DMS53 treated with DMSO at 0.1 percent for 48 hours (cell line): ENCODE data around the gene ATP8B3.
"Not testable (repeated sequence)": the region's sequence is repeated elsewhere in the genome, so short reads cannot be mapped to it uniquely, and the experiment has no call there.

ENCODE experiments used
- DNase-seq: peaks from one replicate; lab custom pipeline; 2025; ENCODE audit not compliant: unreplicated experiment; lab: John Stamatoyannopoulos, UW

Gene ATP8B3

GRCh38 chr19:1773184-1773583 is 38.9 kb downstream of the ATP8B3 start:
- no peak for DNase-seq

- no peak for DNase-seq
Measured at GRCh38 chr19:1770866-1771576, 41.1 kb downstream of the ATP8B3 start.

GRCh38 chr19:1769645-1769985 is 42.5 kb downstream of the ATP8B3 start:
- no peak for DNase-seq

- no peak for DNase-seq
Measured at GRCh38 chr19:1768918-1769644, 43.0 kb downstream of the ATP8B3 start.

- no peak for DNase-seq
Measured at GRCh38 chr19:1768248-1768647, 43.8 kb downstream of the ATP8B3 start.

GRCh38 chr19:1767464-1767933 is 44.6 kb downstream of the ATP8B3 start:
- DNase-seq: no peak

GRCh38 chr19:1766800-1767352 is 45.2 kb downstream of the ATP8B3 start:
- no peak for DNase-seq

GRCh38 chr19:1765904-1766799 is 45.9 kb downstream of the ATP8B3 start:
- no peak for DNase-seq

- no peak for DNase-seq
Measured at GRCh38 chr19:1765232-1765903, 46.7 kb downstream of the ATP8B3 start.

GRCh38 chr19:1764729-1765128 is 47.3 kb downstream of the ATP8B3 start:
- DNase-seq: no peak

- no peak for DNase-seq
Measured at GRCh38 chr19:1763648-1764639, 48.1 kb downstream of the ATP8B3 start.

- no peak for DNase-seq
Measured at GRCh38 chr19:1762243-1763117, 49.6 kb downstream of the ATP8B3 start.

- no peak for DNase-seq
Measured at GRCh38 chr19:1761528-1762242, 50.4 kb downstream of the ATP8B3 start.

GRCh38 chr19:1760786-1761527 is 51.1 kb downstream of the ATP8B3 start:
- DNase-seq: not testable (repeated sequence)

- no peak for DNase-seq
Measured at GRCh38 chr19:1760020-1760419, 52.1 kb downstream of the ATP8B3 start.

GRCh38 chr19:1758959-1759903 is 52.8 kb downstream of the ATP8B3 start:
- DNase-seq: no peak
